ENCODE data around the gene VWA3B. TPM values are rescaled to one million over a fixed set of nuclear protein-coding genes. Genes with fewer than 3 reads are reported as not detected.

VWA3B gene
- polyA plus RNA-seq, 2 of the 4 experiments (the other 2 are of a cell fraction), result not detected

DNA sequence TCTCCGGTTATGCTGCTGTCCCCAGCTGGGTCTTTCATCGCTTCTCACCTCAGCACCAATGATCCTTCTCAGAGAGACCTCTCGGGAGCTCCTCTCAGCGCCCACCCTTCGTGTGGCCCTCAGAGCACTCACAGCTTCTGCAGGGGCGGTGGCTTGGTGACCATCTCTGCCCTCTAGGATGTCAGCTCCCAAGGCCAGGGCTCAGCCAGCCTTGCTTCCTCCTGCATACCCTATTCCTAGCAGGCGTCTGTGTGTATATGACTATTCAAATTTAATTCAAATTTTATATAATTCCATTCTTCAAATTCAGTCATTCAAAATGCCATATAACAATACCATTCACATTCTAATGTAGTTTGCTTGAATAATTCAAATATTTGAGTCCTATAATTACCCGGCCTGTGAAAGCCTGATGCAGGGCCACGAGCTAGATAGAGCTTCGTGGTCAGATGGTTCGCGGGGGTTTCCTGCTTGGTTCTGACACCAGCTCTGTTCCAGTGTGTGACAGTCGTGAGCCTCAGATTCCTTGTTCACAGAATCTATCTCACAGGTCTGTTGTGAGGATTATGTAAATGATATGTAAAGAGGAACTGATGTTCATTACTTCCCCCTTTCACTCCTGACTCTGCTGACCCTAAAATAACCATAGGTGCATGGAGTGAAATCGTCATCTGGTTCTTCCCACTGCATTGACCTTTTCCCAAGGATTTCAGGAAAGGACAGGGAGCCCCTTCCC is 165.2 kb downstream of the VWA3B start:
- no peak for FAIRE-seq
- ATAC-seq, result no peak
- CTCF ChIA-PET, result interaction anchor here (0.6 kb wide), 1 partner anchor 440 kb away, joined by 3 read pairs; no protein-coding TSS in a partner anchor

DNA sequence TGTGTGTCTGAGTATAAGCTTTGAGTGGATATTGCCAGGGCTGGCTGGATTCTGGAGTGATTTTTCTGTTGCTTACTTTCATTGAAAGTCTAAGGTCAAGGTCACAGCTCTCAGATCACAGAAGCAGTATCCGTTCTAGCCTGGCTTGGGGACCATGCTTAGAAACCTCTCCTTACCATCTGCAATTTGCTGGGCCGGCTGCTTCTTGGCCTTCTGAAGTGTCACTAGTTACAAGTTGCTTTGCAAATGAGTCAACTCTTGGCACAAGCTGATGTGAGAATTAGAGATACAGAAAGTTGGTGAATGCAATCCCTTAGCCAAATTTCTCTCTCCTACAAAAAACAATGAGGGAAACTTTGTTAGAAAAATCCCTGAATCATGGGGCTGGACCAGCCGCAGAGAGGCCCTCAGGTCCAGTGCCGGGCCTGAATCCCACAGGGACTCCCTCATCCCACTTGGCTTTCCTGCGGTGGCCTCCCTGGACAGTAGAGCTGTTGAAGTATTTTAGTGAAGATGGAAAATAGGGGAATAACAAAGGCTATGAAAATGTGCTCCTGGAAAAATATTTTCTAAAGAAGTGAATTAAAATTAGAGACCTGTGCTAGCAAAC is 166.6 kb downstream of the VWA3B start:
- no peak for ATAC-seq
- ChIA-PET CTCF (interaction anchor here (1.5 to 3.0 kb wide), 2 partner anchors 13 to 15 kb away, joined by 3 to 15 read pairs; no protein-coding TSS in a partner anchor), POLR2A (no interaction called here)
- Histone ChIP-seq H3K27ac (no peak overlapping the region), H3K4me2 (no peak overlapping the region), H3K4me3 (no peak overlapping the region), H3K9me3 (peaks cover under 1% of the 10 kb centered on the region; the same call in 1 of the 3 replicates), H3K4me1 (no peaks in the 10 kb centered on the region)
- FAIRE-seq, result no peak
- DNase-seq (ENCODE audit: low read depth in 1 of 2, low spot score in 1 of 2), result no peak
- 55% methylated on average over 5 of the region's 5 CpGs for WGBS (ENCODE audit: missing lambda C conversion rate)
- TF ChIP-seq, protein P1, sequence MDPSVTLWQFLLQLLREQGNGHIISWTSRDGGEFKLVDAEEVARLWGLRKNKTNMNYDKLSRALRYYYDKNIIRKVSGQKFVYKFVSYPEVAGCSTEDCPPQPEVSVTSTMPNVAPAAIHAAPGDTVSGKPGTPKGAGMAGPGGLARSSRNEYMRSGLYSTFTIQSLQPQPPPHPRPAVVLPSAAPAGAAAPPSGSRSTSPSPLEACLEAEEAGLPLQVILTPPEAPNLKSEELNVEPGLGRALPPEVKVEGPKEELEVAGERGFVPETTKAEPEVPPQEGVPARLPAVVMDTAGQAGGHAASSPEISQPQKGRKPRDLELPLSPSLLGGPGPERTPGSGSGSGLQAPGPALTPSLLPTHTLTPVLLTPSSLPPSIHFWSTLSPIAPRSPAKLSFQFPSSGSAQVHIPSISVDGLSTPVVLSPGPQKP (IDR thresholded peaks at IDR 0.05; ENCODE audit: low read depth, low read length), result no peak
- no peak for TF ChIP-seq ZSCAN20 (CRISPR knock-in tag; IDR thresholded peaks at IDR 0.05)
- TF ChIP-seq EP300 (IDR thresholded peaks at IDR 0.05), result no peak

More for the DNA sequence above, 165.2 kb downstream of the VWA3B start:
- 55% methylated on average over 14 of the region's 14 CpGs for WGBS (ENCODE audit: missing lambda C conversion rate)
- Histone ChIP-seq H3K27ac (no peak overlapping the region), H3K4me1 (no peaks in the 10 kb centered on the region), H3K9me3 (peaks cover 8% of the 10 kb centered on the region; the same call in 1 of the 3 replicates), H3K4me2 (no peak overlapping the region), H3K4me3 (no peak overlapping the region)
- no peak for TF ChIP-seq SREBF2 (IDR thresholded peaks at IDR 0.05)
- POLR2A ChIA-PET, result no interaction called here
- no peak for DNase-seq (ENCODE audit: low read depth in 1 of 2, low spot score in 1 of 2)

DNA sequence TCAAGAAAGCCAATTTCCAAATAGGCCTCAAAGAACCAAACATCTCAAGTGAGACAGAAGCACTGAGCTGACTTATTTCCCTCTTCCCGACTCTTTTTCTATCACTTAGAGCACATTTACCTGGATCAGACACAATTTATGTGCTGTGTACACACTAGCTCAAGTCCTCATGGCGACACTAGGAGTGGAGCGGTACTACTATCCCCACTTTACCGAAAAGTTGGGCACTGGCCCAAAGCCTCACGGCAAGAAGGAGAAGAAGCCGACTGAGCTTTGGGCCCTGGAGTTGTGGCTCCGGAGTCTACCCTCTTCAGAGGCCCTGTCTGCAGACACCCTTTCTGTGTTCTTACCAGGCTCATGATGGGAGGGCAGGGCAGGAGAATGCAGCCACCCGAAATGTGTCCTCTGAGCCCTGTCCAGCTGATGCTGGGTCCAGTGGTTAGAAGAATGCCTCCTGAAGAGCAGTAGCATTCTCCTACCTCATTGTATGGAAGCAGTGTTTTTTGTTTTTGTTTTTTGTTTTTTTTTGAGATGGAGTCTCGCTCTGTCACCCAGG is 167.6 kb downstream of the VWA3B start:
- Histone ChIP-seq H3K9me3 (no peaks in the 10 kb centered on the region), H3K4me2 (no peak overlapping the region), H3K27ac (no peak overlapping the region), H3K4me3 (no peak overlapping the region), H3K4me1 (no peaks in the 10 kb centered on the region)
- no peak for DNase-seq (ENCODE audit: low read depth in 1 of 2, low spot score in 1 of 2)
- CTCF ChIA-PET, result interaction anchor here (1.5 to 3.0 kb wide), 2 partner anchors 14 kb away, joined by 3 to 15 read pairs; no protein-coding TSS in a partner anchor
- TF ChIP-seq TP53 (CRISPR knock-in tag; IDR thresholded peaks at IDR 0.05), result no peak
- no peak for TF ChIP-seq FOSL2 (IDR thresholded peaks at IDR 0.05)
- no peak for TF ChIP-seq FOSL2 (CRISPR knock-in tag; IDR thresholded peaks at IDR 0.05)
- TF ChIP-seq CEBPB (IDR thresholded peaks at IDR 0.05), result no peak
- TF ChIP-seq, protein P2, sequence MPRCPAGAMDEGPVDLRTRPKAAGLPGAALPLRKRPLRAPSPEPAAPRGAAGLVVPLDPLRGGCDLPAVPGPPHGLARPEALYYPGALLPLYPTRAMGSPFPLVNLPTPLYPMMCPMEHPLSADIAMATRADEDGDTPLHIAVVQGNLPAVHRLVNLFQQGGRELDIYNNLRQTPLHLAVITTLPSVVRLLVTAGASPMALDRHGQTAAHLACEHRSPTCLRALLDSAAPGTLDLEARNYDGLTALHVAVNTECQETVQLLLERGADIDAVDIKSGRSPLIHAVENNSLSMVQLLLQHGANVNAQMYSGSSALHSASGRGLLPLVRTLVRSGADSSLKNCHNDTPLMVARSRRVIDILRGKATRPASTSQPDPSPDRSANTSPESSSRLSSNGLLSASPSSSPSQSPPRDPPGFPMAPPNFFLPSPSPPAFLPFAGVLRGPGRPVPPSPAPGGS (IDR thresholded peaks at IDR 0.05), result no peak
- TF ChIP-seq, protein P3, sequence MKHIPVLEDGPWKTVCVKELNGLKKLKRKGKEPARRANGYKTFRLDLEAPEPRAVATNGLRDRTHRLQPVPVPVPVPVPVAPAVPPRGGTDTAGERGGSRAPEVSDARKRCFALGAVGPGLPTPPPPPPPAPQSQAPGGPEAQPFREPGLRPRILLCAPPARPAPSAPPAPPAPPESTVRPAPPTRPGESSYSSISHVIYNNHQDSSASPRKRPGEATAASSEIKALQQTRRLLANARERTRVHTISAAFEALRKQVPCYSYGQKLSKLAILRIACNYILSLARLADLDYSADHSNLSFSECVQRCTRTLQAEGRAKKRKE (CRISPR knock-in tag; IDR thresholded peaks at IDR 0.05; ENCODE audit: low read depth), result no peak
- no peak for TF ChIP-seq EP300 (IDR thresholded peaks at IDR 0.05)
- TF ChIP-seq, protein P4, sequence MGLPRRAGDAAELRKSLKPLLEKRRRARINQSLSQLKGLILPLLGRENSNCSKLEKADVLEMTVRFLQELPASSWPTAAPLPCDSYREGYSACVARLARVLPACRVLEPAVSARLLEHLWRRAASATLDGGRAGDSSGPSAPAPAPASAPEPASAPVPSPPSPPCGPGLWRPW (IDR thresholded peaks at IDR 0.05), result no peak
- TF ChIP-seq HDAC2 (IDR thresholded peaks at IDR 0.05), result no peak
- TF ChIP-seq GATA3 (IDR thresholded peaks at IDR 0.05; ENCODE audit: borderline replicate concordance), result no peak
- no peak for TF ChIP-seq EHMT2 (IDR thresholded peaks at IDR 0.05; ENCODE audit: low read depth)
- WGBS (ENCODE audit: missing lambda C conversion rate), result 69% methylated on average over 9 of the region's 9 CpGs
- FAIRE-seq, result no peak
- POLR2A ChIA-PET, result no interaction called here
- ATAC-seq, result no peak

DNA sequence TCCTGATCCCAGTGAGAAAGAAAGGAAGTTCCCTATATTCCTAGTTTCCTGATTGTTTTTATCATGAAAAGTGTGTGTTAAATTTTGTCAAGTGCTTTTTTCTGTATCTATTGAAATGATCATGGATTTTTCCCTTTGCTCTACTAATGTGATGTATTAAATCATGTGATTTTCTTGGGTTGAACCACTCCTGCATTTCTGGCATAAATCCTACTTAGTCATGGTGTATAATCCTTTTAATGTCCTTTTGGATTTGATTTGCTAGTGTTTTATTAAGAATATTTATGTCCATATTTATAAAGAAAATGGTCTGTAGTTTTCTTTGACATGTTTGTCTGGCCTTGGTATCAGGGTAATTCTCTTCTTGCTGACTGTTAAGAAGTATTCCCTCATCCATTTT is 171.9 kb downstream of the VWA3B start:
- Histone ChIP-seq H3K4me3 (no peak overlapping the region), H3K4me2 (no peak overlapping the region), H3K27ac (no peak overlapping the region), H3K9me3 (peaks cover 19% of the 10 kb centered on the region; the same call in 2 of the 3 replicates), H3K4me1 (no peaks in the 10 kb centered on the region)
- DNase-seq (ENCODE audit: low read depth in 1 of 2, low spot score in 1 of 2), result no peak
- POLR2A ChIA-PET, result no interaction called here
- ATAC-seq, result no peak
- CTCF ChIA-PET, result no interaction called here
- FAIRE-seq, result no peak
- TF ChIP-seq POLR2A (IDR thresholded peaks at IDR 0.05; ENCODE audit: low read length) (no peak), TP53 (CRISPR knock-in tag; IDR thresholded peaks at IDR 0.05) (no peak)
